Adrenal gland (tissue), 12 donors: ENCODE measurements around the gene RNFT2. TPM values are rescaled to one million over a fixed set of nuclear protein-coding genes. Genes with fewer than 3 reads are reported as not detected.

Experiments used
- DNase-seq, 7 donors: peaks; one replicate each; pipeline ENCODE4 v3.0.0-alpha.2; 2019 to 2020
- H3K27ac ChIP-seq, 5 donors: fragments of 200-600 bp; sonication (generic) in 4 of 5; 1 replicate in 3 of 5; 2 replicates in 2 of 5; pipeline versions ENCODE4 v1.5.1 to v1.8.0; 2016 to 2020; ENCODE audit warnings: mild to moderate bottlenecking in 1 of 5
- H3K27me3 ChIP-seq: fragments of 200-600 bp; 2 replicates; pipeline ENCODE4 v1.8.0; 2021
- H3K36me3 ChIP-seq, 2 donors: fragments of 200-600 bp; replicated peaks in 1 of 2; 1 replicate in 1 of 2; 2 replicates in 1 of 2; pipeline versions ENCODE4 v1.5.1 to v1.8.0; 2018 to 2022
- H3K4me1 ChIP-seq, 2 donors: fragments of 200-600 bp; replicated peaks in 1 of 2; 1 replicate in 1 of 2; 2 replicates in 1 of 2; pipeline versions ENCODE4 v1.5.1 to v1.8.0; 2018 to 2021
- H3K4me3 ChIP-seq, 4 donors: fragments of 200-600 bp; sonication (generic) in 3 of 4; one replicate each; pipeline ENCODE4 v1.5.1; 2016 to 2018
- H3K9me3 ChIP-seq, 3 donors: fragments of 200-600 bp; sonication (generic) in 1 of 3; replicated peaks in 1 of 3; 1 replicate in 2 of 3; 2 replicates in 1 of 3; pipeline versions ENCODE4 v1.5.1 to v1.8.0; 2016 to 2021
- POLR2A ChIP-seq, 2 donors: fragments of 450-650 bp; IDR thresholded peaks; one replicate each; pipeline ENCODE4 v1.6.1; 2017; ENCODE audit warnings: antibody characterized with exemption in 2 of 2, mild to moderate bottlenecking in 2 of 2, moderate library complexity in 1 of 2
- WGBS, 4 donors: extraction: QIAGEN DNeasy Blood & Tissue Kit in 2 of 4; methylation state at CpG; one replicate each; pipeline versions ENCODE4 v1.1.5 to v1.1.7; 2013 to 2017; 5-methylcytosine and 5-hydroxymethylcytosine counted together
- intact Hi-C, 2 donors: fragments of 100-400 bp; cut with DNase I; formaldehyde crosslinking; loops; one replicate each; pipeline versions ENCODE4 v1.14.1 to v1.15.0; 2022 to 2023
- polyA plus RNA-seq, 3 donors: library from polyadenylated mRNA; stranded (reverse); fragments of 200-250 nt in 2 of 3; fragments of 350-450 nt in 1 of 3; fragmentation: Illumina TruSeq in 1 of 3; extraction: RNeasy Lipid Tissue Mini Kit (QIAGEN cat#74804) in 1 of 3; gene quantifications; one replicate each; pipeline ENCODE4 v1.2.3, GENCODE V29; 2013 to 2014
- total RNA-seq, 9 donors: library from RNA; depleted of rRNA in 4 of 9; stranded (reverse); fragments of >200 nt in 4 of 9; fragments of 120-200 nt in 1 of 9; fragmentation: NEBNext Ultra II Directional in 1 of 9; extraction: Animal tissue kit (Norgen Biotek cat#: 25700) in 1 of 9; gene quantifications; one replicate each; pipeline versions ENCODE4 v1.1.0 to v1.2.4, GENCODE V29; 2013 to 2023
- TF ChIP-seq, protein P1 (sequence below), 6 experiments: fragments of 450-650 bp in 4 of 6; fragments of 200-600 bp in 2 of 6; sonication (generic) in 1 of 6; IDR thresholded peaks; 1 replicate in 5 of 6; 2 replicates in 1 of 6; pipeline versions ENCODE4 v1.5.1 to v1.8.0; 2016 to 2021; ENCODE audit warnings: antibody characterized with exemption in 6 of 6, mild to moderate bottlenecking in 2 of 6, moderate library complexity in 1 of 6
- donor health status: healthy with polysubstance abuse.
- donor health status: Bipolar disorder and iron deficiency.
- donor health status: DM: yes; HTN: yes; CAD: no.
- donor health status: DM: no; HTN: no; CAD: no.
- donor health status: DM: no; HTN: no; CAD: no.
- donor health status: DM: yes; HTN: yes; CAD: no.

The RNFT2 gene
- total and polyA plus RNA-seq, 12 donors = 2.8 to 11.4 (median 5.8) TPM

DNA sequence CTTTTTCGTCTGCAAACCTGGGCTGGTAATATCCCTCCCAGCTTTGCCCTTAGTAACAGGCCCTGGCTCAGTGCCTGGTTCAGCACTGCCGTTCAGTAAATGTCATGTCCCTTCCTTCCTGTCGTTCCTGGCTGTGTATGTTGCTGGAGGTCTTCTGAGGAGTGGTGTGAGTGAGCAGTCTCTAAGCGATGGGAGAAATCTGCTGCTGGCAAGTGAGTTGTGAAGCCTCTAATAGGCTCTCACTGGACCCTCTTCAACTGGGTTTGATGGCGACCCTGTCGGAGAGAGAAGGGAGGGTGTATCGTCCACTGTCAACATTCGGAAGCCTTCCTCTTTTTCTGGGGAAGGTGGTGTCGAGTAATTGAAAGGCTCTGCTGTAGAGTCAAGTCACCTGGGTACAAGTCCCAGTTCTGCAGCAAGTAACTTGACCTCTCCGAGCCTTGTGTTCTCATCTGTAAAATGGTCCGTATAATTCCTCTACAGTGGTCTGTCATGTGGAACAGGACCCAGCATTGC is 80.3 kb downstream of the RNFT2 start:
- intact Hi-C loops = no loop called here
- DNase-seq = peak; percentile 51 to 84 (median 68)
- H3K27me3 ChIP-seq = no peaks in the 10 kb centered on the region
- H3K27ac ChIP-seq = peak overlapping the region in 4 of 5 donors; percentile 87 to 95 (median 92)
- no peaks in the 10 kb centered on the region for H3K9me3 ChIP-seq
- peaks cover 0 to 13% of the 10 kb centered on the region in 2 donors for H3K4me1 ChIP-seq
- H3K36me3 ChIP-seq = no peaks in the 10 kb centered on the region
- TF ChIP-seq, protein P1, sequence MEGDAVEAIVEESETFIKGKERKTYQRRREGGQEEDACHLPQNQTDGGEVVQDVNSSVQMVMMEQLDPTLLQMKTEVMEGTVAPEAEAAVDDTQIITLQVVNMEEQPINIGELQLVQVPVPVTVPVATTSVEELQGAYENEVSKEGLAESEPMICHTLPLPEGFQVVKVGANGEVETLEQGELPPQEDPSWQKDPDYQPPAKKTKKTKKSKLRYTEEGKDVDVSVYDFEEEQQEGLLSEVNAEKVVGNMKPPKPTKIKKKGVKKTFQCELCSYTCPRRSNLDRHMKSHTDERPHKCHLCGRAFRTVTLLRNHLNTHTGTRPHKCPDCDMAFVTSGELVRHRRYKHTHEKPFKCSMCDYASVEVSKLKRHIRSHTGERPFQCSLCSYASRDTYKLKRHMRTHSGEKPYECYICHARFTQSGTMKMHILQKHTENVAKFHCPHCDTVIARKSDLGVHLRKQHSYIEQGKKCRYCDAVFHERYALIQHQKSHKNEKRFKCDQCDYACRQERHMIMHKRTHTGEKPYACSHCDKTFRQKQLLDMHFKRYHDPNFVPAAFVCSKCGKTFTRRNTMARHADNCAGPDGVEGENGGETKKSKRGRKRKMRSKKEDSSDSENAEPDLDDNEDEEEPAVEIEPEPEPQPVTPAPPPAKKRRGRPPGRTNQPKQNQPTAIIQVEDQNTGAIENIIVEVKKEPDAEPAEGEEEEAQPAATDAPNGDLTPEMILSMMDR (IDR thresholded peaks at IDR 0.05) = no peak
- TF ChIP-seq POLR2A (IDR thresholded peaks at IDR 0.05) = peak in 1 of 2 donors; percentile 49
- peak overlapping the region in 2 of 4 donors; percentile 52 to 74 for H3K4me3 ChIP-seq
- 11 to 25% (median 18%) methylated on average over 7 to 11 of the region's 11 CpGs for WGBS, 4 donors

DNA sequence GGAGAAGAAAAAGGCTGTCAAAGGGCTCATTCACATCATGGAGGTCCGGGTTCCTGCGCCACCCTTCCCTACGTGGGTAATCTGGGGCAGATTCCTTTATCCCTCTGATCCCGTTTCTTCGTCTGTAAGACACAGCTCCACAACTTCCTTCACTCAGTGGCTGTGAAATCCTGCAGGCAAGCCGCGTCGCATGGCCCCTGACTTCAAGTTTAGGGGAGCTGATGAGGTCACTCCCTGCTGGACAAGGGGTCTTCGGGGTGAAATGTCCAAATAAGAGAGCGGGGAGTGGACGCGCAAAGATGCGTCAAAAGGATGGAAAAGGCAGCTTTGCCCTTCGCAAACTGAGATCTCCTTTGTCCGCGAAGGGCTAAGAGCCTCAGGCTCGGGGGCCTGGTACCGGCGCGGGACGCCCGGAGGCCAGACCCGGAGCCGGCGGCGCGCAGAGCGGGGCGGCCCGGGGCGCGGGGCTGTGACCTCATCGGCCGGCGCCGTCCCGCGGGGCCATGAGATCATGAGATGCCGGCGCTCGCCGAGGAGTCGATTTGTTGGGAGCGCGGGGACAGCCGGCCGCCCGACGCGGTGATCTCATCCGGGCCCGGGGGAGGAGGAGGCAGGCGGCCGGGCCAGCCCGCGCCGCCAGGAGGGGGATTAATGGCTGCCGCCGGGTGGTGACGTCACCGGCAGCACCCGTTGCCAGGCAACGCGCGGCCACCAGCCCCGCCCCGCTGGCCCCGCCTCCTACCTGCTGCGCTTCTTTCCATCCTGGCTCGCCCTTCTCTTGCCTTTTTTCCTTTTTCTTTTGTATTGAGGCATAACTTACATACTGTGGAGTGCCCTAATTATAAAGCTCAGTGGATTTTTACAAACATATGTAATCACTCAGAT is 81.1 kb downstream of the RNFT2 start:
- H3K27me3 ChIP-seq = no peaks in the 10 kb centered on the region
- peak overlapping the region; percentile 3 to 74 (median 32) for H3K4me3 ChIP-seq
- H3K27ac ChIP-seq = peak overlapping the region; percentile 39 to 95 (median 92)
- no peaks in the 10 kb centered on the region for H3K36me3 ChIP-seq
- intact Hi-C loops = no loop called here
- peaks cover 0 to 13% of the 10 kb centered on the region in 2 donors for H3K4me1 ChIP-seq
- no peaks in the 10 kb centered on the region for H3K9me3 ChIP-seq
- DNase-seq = peak; percentile 92 to 96 (median 94)
- 0 to 2% (median 1%) methylated on average over 31 to 70 of the region's 70 CpGs for WGBS, 4 donors
- TF ChIP-seq, protein P1 (IDR thresholded peaks at IDR 0.05) = peak in 1 of 6 experiments; percentile 30
- peak; percentile 80 to 82 for TF ChIP-seq POLR2A (IDR thresholded peaks at IDR 0.05)

DNA sequence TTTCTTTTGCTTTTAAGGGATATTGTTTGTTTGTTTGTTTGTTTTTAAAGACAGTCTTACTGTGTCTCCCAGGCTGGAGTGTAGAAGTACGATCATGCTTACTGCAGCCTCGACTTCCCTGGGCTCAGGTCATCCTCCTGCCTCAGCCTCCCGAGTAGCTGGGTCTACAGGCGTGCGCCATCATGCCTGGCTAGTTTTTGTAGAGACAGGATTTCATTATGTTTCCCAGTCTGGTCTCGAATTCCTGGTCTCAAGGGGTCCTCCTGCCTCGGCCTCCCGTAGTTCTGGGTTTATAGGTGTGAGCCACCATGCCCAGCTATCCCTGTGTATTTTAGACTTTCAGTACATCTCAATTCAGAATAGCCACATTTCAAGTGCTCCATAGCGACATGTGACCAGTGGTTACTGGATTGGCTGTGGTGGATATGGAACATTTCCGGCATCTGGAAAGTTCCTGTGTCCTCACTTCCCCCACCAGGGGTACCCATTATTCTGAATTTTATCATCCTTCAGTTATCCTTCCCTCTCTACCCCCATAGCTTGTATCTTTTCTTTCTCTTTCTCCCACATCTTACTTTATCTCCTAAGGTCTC is 82.0 kb downstream of the RNFT2 start:
- intact Hi-C loops = no loop called here
- Histone ChIP-seq H3K27me3 (no peaks in the 10 kb centered on the region), H3K27ac (peak overlapping the region in 1 of 5 donors; percentile 95), H3K36me3 (no peaks in the 10 kb centered on the region), H3K4me1 (peaks cover 0 to 13% of the 10 kb centered on the region in 2 donors), H3K4me3 (no peak overlapping the region), H3K9me3 (no peaks in the 10 kb centered on the region)
- peak in 1 of 7 donors; percentile 57 for DNase-seq
- TF ChIP-seq, protein P1 (IDR thresholded peaks at IDR 0.05) = peak in 1 of 6 experiments; percentile 9
- TF ChIP-seq POLR2A (IDR thresholded peaks at IDR 0.05) = no peak
- WGBS, 4 donors = 85 to 90% (median 88%) methylated on average over 10 of the region's 10 CpGs

DNA sequence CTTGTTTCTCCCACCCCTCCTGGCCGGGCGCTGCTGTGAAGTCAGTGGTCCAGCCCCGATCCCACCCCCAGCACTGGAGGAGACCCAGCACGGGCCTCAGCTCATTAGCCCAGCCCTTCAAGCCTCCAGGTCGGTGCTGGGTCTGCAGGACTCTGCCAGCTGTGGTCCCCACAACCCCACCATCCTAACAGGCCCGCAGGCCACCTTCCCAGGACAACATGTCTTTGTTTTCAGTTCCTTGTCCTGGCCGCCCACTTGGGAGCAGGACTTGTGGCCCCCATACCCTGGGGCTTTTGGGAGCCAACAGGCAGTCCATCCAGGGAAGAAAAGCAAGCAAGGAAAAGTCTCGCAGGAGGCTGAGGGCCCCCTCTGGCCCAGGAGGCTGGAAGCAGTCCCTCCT is 83.2 kb downstream of the RNFT2 start:
- Histone ChIP-seq H3K9me3 (no peaks in the 10 kb centered on the region), H3K4me1 (peaks cover 0 to 13% of the 10 kb centered on the region in 2 donors), H3K27ac (no peak overlapping the region), H3K4me3 (no peak overlapping the region), H3K36me3 (no peaks in the 10 kb centered on the region), H3K27me3 (no peaks in the 10 kb centered on the region)
- intact Hi-C loops = no loop called here
- DNase-seq = peak in 1 of 7 donors; percentile 20
- WGBS, 4 donors = 79 to 81% (median 80%) methylated on average over 8 of the region's 8 CpGs
- TF ChIP-seq, protein P1 (IDR thresholded peaks at IDR 0.05) = no peak
- no peak for TF ChIP-seq POLR2A (IDR thresholded peaks at IDR 0.05)
